Pancreas (tissue), 10 donors: ENCODE data around the gene COLEC11. TPM values are rescaled to one million over a fixed set of nuclear protein-coding genes. Genes with fewer than 3 reads are reported as not detected.
"Not testable (repeated sequence)": the region's sequence is repeated elsewhere in the genome, so short reads cannot be mapped to it uniquely, and the experiment has no call there.

Experiments used
- ATAC-seq, 4 donors: fragments of 200-7000 bp; cut with Tn5 transposase; one replicate each; pipeline versions ENCODE4 v1.8.0 to v1.9.1; 2020; ENCODE audit warnings: mild to moderate bottlenecking in 4 of 4, moderate library complexity in 4 of 4
- DNase-seq, 6 donors: peaks; one replicate each; pipeline ENCODE4 v3.0.0-alpha.2; 2020
- FAIRE-seq: peaks from 2 replicates; lab custom pipeline; 2012; peaks lifted over from hg19 to GRCh38; lab: Jason Lieb, UNC
- H3K27ac ChIP-seq, 4 donors: fragments of 200-600 bp; sonication (generic); 1 replicate in 3 of 4; 2 replicates in 1 of 4; pipeline versions ENCODE4 v1.5.0 to v1.8.0; 2020
- H3K27me3 ChIP-seq, 4 donors: fragments of 200-600 bp; one replicate each; pipeline ENCODE4 v1.8.0; 2021
- H3K36me3 ChIP-seq, 3 donors: fragments of 200-600 bp; sonication (generic) in 1 of 3; one replicate each; pipeline versions ENCODE4 v1.5.0 to v1.8.0; 2020 to 2021
- H3K4me1 ChIP-seq, 3 donors: fragments of 200-600 bp; one replicate each; pipeline ENCODE4 v1.8.0; 2021
- H3K4me3 ChIP-seq, 4 donors: fragments of 200-600 bp; sonication (generic) in 2 of 4; one replicate each; pipeline versions ENCODE4 v1.5.0 to v1.8.0; 2020 to 2021
- H3K9me3 ChIP-seq, 4 donors: fragments of 200-600 bp; one replicate each; pipeline ENCODE4 v1.8.0; 2021
- WGBS, 2 donors: extraction: QIAGEN DNeasy Blood & Tissue Kit; methylation state at CpG; one replicate each; pipeline ENCODE4 v1.1.7; 2013; 5-methylcytosine and 5-hydroxymethylcytosine counted together
- intact Hi-C, 3 donors: fragments of 100-400 bp; cut with DNase I; formaldehyde crosslinking; loops; one replicate each; pipeline versions ENCODE4 v1.11.1 to v1.14.2; 2022
- polyA plus RNA-seq, 2 donors: library from polyadenylated mRNA; stranded (reverse); fragments of 200-250 nt; gene quantifications; one replicate each; pipeline ENCODE4 v1.2.3, GENCODE V29; 2013
- total RNA-seq, 6 donors: library from RNA; stranded (reverse); fragmentation: NEBNext Ultra II Directional in 4 of 6; extraction: Animal tissue kit (Norgen Biotek cat#: 25700) in 4 of 6; gene quantifications; one replicate each; pipeline versions ENCODE4 v1.2.1 to v1.2.4, GENCODE V29; 2021 to 2023
- TF ChIP-seq, protein P1 (sequence below), 4 donors: fragments of 200-600 bp; sonication (generic) in 3 of 4; IDR thresholded peaks; one replicate each; pipeline versions ENCODE4 v1.5.0 to v1.8.0; 2021; ENCODE audit warnings: antibody characterized with exemption in 4 of 4
- donor health status: healthy with polysubstance abuse.
- donor health status: DM: no; HTN: no; CAD: no; lungs with moderate emphysema.
- donor health status: DM: no; HTN: no; CAD: no.
- donor health status: control.
- donor health status: control.
- donor health status: Bipolar disorder and iron deficiency.
- donor health status: DM: yes; HTN: yes; CAD: no.
- donor health status: DM: no; HTN: no; CAD: no.
- donor health status: DM: no; HTN: no; CAD: no.
- donor health status: DM: yes; HTN: yes; CAD: no.

COLEC11 gene
- total and polyA plus RNA-seq, 8 donors, result 2.0 to 11.9 (median 3.5) TPM

DNA sequence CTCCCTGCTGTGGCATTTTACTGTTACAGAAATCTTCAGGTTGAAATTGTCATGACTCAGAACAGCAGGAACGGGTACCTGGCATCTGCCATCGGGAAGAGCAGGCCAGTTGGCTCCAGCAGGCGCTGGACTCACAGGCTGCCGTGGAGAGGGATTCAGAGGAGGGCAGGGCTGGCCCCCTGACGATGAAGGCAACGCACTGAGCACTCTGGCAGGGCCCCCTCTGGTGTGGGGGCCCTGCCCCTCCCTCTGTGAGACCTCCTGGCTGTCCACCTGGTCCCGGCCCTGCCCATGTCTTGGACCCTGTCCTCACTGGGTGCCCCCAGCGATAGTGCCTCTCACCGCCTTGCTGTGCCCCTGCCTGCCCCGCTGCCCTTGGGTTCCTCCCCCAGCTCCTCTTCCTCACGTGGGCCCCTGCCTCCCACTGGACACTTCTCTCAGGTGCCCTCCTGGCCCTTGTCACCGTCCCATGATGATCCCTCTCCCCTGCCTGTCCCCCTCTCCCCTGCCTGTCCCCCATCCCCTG, 39.7 kb downstream of the COLEC11 start:
- H3K4me1 ChIP-seq, result no peaks in the 10 kb centered on the region
- DNase-seq (peak in 1 of 6 donors; percentile 35), FAIRE-seq (no peak), ATAC-seq (no peak)
- H3K27me3 ChIP-seq, result no peaks in the 10 kb centered on the region
- H3K4me3 ChIP-seq, result no peak overlapping the region
- H3K27ac ChIP-seq, result no peak overlapping the region
- H3K9me3 ChIP-seq, result no peaks in the 10 kb centered on the region
- intact Hi-C loops, result no loop called here
- TF ChIP-seq, protein P1, sequence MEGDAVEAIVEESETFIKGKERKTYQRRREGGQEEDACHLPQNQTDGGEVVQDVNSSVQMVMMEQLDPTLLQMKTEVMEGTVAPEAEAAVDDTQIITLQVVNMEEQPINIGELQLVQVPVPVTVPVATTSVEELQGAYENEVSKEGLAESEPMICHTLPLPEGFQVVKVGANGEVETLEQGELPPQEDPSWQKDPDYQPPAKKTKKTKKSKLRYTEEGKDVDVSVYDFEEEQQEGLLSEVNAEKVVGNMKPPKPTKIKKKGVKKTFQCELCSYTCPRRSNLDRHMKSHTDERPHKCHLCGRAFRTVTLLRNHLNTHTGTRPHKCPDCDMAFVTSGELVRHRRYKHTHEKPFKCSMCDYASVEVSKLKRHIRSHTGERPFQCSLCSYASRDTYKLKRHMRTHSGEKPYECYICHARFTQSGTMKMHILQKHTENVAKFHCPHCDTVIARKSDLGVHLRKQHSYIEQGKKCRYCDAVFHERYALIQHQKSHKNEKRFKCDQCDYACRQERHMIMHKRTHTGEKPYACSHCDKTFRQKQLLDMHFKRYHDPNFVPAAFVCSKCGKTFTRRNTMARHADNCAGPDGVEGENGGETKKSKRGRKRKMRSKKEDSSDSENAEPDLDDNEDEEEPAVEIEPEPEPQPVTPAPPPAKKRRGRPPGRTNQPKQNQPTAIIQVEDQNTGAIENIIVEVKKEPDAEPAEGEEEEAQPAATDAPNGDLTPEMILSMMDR (IDR thresholded peaks at IDR 0.05), result no peak
- no peaks in the 10 kb centered on the region for H3K36me3 ChIP-seq
- 71 to 86% methylated on average over 11 to 12 of the region's 12 CpGs for WGBS, 2 donors

DNA sequence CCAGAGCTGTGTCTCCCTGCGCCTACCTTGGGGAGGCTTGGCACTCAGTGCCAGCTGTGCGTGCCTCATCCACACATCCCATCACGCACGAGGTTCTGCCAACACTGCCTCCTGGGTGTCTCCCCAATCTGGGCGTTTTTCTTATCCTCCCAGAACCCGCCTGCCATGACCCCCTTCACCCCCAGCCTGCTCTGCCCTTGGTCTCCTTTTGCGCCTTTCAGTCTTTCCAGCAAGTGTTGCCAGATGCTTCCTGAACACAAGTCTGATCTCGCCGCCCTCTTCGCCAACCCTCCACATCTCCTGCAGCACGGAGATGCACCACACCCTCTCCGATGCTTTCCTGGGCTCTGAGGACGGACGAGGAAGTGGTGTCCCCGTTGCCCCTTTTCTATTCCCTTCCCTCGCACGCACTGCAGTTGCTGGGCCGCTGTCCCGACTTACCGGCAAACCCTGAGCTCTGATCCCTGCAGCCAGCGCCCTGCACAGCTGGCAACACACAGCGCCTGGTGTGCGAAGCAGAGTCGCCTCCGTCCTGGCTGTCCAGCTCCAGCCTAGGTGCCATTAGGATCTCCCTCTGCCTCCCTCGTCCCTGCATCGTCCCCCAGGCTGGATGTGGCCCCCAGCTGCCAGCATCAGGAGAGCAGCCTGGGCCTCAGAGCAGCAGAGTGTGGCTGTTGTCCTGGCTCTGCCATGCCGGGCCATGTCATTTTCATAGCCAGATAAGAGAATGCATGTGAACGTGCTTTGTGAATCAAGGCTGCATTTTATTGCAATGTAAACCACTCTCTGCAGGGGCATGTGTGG, 40.5 kb downstream of the COLEC11 start:
- H3K4me1 ChIP-seq, result no peaks in the 10 kb centered on the region
- TF ChIP-seq, protein P1 (IDR thresholded peaks at IDR 0.05), result no peak
- FAIRE-seq (no peak), ATAC-seq (no peak), DNase-seq (peak in 1 of 6 donors; percentile 42)
- no peaks in the 10 kb centered on the region for H3K27me3 ChIP-seq
- whole genome bisulfite sequencing, 2 donors, result 65 to 77% methylated on average over 29 of the region's 29 CpGs
- intact Hi-C loops, result no loop called here
- H3K36me3 ChIP-seq, result no peaks in the 10 kb centered on the region
- H3K4me3 ChIP-seq, result no peak overlapping the region
- H3K27ac ChIP-seq, result no peak overlapping the region
- no peaks in the 10 kb centered on the region for H3K9me3 ChIP-seq

DNA sequence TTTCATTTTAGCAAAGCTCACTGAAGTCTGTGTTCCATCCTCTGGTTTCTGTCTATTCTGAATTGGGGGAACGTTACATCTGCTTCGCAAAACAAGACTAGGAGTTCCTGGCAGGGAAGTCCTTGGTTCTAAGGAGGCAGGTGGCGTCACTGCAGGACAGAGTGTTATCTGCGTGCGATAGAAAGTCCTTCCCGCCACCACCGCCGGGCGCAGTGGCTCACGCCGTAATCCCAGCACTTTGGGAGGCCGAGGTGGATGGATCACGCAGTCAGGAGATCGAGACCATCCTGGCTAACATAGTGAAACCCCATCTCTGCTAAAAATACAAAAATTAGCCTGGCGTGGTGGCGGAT, 41.0 kb downstream of the COLEC11 start:
- ATAC-seq, intact Hi-C loops, FAIRE-seq, H3K4me1 ChIP-seq, H3K27me3 ChIP-seq, H3K4me3 ChIP-seq, H3K27ac ChIP-seq, H3K9me3 ChIP-seq, H3K36me3 ChIP-seq: not testable (repeated sequence)
- WGBS, 2 donors, result 86 to 93% methylated on average over 16 of the region's 16 CpGs
- peak in 2 of 6 donors; percentile 2 to 21 for DNase-seq

DNA sequence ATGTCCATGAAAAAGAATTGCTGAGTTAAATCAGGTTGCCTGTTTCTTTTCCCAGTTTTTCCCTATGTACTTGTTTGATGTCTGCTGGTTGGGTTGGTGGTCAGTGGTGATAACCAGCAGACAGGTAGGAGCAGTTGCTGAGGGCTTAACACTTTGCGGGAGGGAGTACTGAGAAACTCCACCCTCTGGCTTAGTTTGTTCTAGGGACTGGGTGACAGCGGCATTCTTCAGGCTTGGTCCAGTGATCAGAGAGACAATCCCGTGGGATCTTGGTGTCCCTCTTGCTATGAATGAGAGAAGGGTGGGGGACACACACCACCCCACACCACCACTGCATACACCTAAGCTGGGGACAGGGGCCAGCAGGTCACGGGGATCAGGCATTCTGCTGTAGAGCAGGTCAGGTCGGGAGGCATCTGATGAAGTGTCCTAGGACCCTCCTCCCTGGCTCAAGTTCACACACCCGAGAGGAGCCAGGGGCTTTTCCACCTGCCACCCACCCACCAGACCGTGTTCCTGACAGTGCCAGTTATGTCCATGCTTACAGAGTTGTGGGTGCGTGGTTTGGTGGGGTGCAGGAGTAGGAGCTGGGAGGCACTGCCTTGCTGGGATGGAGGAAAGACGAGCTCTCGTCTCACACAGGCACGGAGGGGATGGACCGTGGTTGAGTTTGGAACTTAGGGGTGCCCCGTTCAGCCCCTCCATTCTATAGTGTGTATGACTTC, 41.8 kb downstream of the COLEC11 start:
- intact Hi-C loops, result no loop called here
- Histone ChIP-seq H3K4me3 (no peak overlapping the region), H3K27me3 (no peaks in the 10 kb centered on the region), H3K4me1 (no peaks in the 10 kb centered on the region), H3K27ac (no peak overlapping the region), H3K9me3 (no peaks in the 10 kb centered on the region), H3K36me3 (no peaks in the 10 kb centered on the region)
- DNase-seq, result peak in 2 of 6 donors; percentile 4 to 19
- TF ChIP-seq, protein P1 (IDR thresholded peaks at IDR 0.05), result no peak
- ATAC-seq, result no peak
- no peak for FAIRE-seq
- WGBS, 2 donors, result 61 to 71% methylated on average over 13 of the region's 13 CpGs

DNA sequence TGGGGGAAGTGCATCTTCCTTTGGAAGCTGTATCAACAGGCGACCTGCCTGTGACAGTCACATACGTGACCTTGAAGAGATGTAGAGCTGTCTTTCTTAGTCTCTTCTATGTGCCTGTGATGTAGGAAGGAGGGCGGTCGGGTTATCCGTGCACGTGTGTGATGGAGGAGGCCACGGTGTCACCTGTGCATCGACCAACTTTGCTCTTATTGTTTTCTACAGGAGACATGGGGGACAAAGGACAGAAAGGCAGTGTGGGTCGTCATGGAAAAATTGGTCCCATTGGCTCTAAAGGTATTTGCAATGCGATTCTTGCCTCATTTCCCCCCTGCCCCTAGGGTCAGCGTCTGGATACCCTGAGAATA, 42.4 kb downstream of the COLEC11 start:
- DNase-seq, result peak in 2 of 6 donors; percentile 1 to 22
- H3K27ac ChIP-seq, result no peak overlapping the region
- H3K4me3 ChIP-seq, result no peak overlapping the region
- TF ChIP-seq, protein P1 (IDR thresholded peaks at IDR 0.05), result no peak
- ATAC-seq, result no peak
- no peaks in the 10 kb centered on the region for H3K4me1 ChIP-seq
- H3K27me3 ChIP-seq, result no peaks in the 10 kb centered on the region
- H3K36me3 ChIP-seq, result no peaks in the 10 kb centered on the region
- H3K9me3 ChIP-seq, result no peaks in the 10 kb centered on the region
- FAIRE-seq, result no peak
- intact Hi-C loops, result no loop called here
- 58 to 79% methylated on average over 11 of the region's 11 CpGs for WGBS, 2 donors
